Measurements from ENCODE around the gene ANP32A.

The ANP32A gene

GRCh38 chr15:68819495-68820294 lies 1.0 kb downstream of the ANP32A start:
- no peaks in the 10 kb centered on the region for H3K36me3 ChIP-seq (ENCODE audit: insufficient read depth, low read length)
- H3K27me3 ChIP-seq (ENCODE audit: insufficient read depth, low read length), result no peaks in the 10 kb centered on the region
- peak overlapping the region; percentile 98 for H3K4me3 ChIP-seq (ENCODE audit: low read depth, low read length)
- H3K4me1 ChIP-seq (ENCODE audit: control insufficient read depth, insufficient read depth, low read length, unreplicated experiment), result peaks cover 16% of the 10 kb centered on the region
- H3K27ac ChIP-seq (ENCODE audit: low read depth, low read length), result peak overlapping the region; percentile 78
- H3K79me2 ChIP-seq (ENCODE audit: control insufficient read depth, insufficient read depth, low read length, unreplicated experiment), result peaks cover 68% of the 10 kb centered on the region
- H2AFZ ChIP-seq (ENCODE audit: low read length, unreplicated experiment), result peak overlapping the region; percentile 61

- H3K27ac ChIP-seq (ENCODE audit: low read depth, low read length), result peak overlapping the region; percentile 78
These were observed 1.8 kb downstream of the ANP32A start for GRCh38 chr15:68818769-68819494.

DNA sequence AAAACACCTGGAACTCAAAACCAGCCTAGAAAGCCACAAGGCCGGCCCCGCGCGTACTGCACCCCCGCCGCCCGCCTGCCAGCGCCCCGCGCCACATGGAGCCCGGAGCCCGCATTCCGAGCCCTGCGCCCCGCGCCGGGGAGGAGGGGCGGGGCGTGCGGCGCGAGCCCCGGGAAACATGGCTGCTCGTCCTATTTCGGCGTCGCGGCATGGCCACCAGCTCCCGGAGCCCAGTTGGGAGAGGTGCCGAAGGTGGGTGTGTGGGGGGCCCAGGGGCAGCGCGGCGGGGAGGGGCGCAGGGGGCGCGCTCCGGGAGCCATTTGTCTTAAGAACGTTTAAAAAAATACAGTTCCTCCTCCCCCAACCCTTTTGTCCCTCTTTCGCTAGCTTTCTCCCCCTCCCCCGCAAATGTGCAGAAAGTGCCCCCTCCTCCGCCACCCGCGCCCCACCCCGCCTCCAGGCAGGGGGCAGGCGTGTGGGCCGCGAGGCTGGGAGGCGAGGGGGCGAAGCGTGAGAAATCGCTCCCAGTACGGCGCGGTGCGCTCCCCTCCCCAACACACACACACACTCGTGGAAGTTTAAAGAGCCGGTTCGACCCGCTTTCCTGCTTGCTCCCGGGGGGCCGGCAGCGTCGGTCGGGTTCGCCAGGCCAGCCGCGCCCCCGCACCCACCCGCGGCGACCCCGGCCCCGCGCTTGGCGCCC lies 2.5 kb downstream of the ANP32A start:
- peaks cover 20% of the 10 kb centered on the region for H3K4me1 ChIP-seq (ENCODE audit: control insufficient read depth, insufficient read depth, low read length, unreplicated experiment)
- H3K79me2 ChIP-seq (ENCODE audit: control insufficient read depth, insufficient read depth, low read length, unreplicated experiment), result peaks cover 81% of the 10 kb centered on the region
- peak overlapping the region; percentile 98 for H3K4me3 ChIP-seq (ENCODE audit: low read depth, low read length)
- peak overlapping the region; percentile 78 for H3K27ac ChIP-seq (ENCODE audit: low read depth, low read length)
- no peaks in the 10 kb centered on the region for H3K36me3 ChIP-seq (ENCODE audit: insufficient read depth, low read length)
- no peaks in the 10 kb centered on the region for H3K27me3 ChIP-seq (ENCODE audit: insufficient read depth, low read length)
- H2AFZ ChIP-seq (ENCODE audit: low read length, unreplicated experiment), result peak overlapping the region; percentile 59

More at GRCh38 chr15:68818769-68819494, 1.8 kb downstream of the ANP32A start:
- Histone ChIP-seq H3K27me3 (ENCODE audit: insufficient read depth, low read length) (no peaks in the 10 kb centered on the region), H3K4me3 (ENCODE audit: low read depth, low read length) (peak overlapping the region; percentile 98), H3K4me1 (ENCODE audit: control insufficient read depth, insufficient read depth, low read length, unreplicated experiment) (peaks cover 16% of the 10 kb centered on the region), H3K36me3 (ENCODE audit: insufficient read depth, low read length) (no peaks in the 10 kb centered on the region), H3K79me2 (ENCODE audit: control insufficient read depth, insufficient read depth, low read length, unreplicated experiment) (peaks cover 76% of the 10 kb centered on the region), H2AFZ (ENCODE audit: low read length, unreplicated experiment) (peak overlapping the region; percentile 61)

DNA sequence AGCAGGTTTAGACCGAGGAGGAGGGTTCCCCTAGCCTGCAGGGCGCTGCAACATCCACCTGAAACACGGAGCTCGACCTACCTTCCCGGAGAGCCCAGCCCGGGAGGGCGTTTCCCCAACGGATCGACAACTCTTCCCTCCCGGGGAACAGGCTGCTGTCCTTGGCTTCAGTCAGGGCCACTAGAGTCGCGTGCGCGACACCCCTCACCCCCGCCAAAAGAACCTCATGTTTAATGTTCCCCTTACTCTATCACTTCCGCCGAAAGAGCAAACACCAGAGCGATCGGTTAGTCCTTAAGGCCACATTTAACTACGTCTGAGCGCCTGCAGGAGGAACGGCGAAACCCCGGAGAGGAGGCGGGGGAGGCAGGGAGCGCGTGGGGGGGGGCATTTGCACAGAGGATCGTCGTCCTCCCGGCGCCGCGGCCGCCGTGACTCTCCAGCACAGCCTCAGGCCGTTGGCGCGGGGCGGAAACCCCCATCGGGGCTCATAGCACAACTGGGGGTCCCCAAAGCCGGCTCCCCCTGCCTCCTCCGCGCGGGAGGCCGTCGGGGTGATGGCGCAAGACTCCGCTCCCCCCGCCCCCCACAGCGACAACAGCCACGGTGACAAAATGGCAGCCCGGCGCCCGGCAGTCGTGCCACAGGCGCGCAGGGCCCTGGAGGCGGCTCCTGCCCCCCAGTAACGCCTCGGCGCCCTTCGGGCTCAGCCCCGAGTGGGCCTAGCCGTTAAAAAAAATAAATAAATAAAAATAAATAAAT lies 3.2 kb downstream of the ANP32A start:
- Histone ChIP-seq H3K27me3 (ENCODE audit: insufficient read depth, low read length) (no peaks in the 10 kb centered on the region), H3K4me1 (ENCODE audit: control insufficient read depth, insufficient read depth, low read length, unreplicated experiment) (peaks cover 26% of the 10 kb centered on the region), H3K36me3 (ENCODE audit: insufficient read depth, low read length) (no peaks in the 10 kb centered on the region), H3K4me3 (ENCODE audit: low read depth, low read length) (peak overlapping the region; percentile 98), H3K27ac (ENCODE audit: low read depth, low read length) (peak overlapping the region; percentile 78), H2AFZ (ENCODE audit: low read length, unreplicated experiment) (peak overlapping the region; percentile 89), H3K79me2 (ENCODE audit: control insufficient read depth, insufficient read depth, low read length, unreplicated experiment) (peaks cover 88% of the 10 kb centered on the region)

DNA sequence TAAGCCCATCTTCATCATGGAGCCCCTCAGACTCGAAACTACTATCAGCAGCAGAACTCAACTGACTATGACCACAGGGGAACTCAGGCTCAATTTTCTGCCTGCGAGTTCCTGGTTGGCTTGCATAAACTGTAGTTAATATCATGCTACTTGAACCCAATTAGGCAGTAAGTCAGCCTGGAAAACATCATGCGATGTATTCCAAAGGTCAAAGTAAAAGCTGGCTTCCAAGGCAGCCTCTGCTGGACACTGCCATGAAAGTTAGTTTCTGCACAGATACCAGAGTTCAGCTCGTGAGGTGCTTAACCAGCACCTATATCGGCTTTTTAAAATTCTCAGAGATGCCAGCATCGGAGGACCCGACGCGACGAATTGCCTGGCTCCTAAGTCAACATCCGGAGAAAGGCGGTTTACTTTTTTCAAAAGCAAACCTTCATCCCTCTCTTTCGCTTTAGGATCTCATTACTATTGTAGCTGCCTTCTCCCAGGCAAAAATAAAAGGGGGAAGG lies 3.8 kb downstream of the ANP32A start:
- Histone ChIP-seq H3K4me3 (ENCODE audit: low read depth, low read length) (peak overlapping the region; percentile 98), H3K4me1 (ENCODE audit: control insufficient read depth, insufficient read depth, low read length, unreplicated experiment) (peaks cover 26% of the 10 kb centered on the region), H3K79me2 (ENCODE audit: control insufficient read depth, insufficient read depth, low read length, unreplicated experiment) (peaks cover 95% of the 10 kb centered on the region), H3K36me3 (ENCODE audit: insufficient read depth, low read length) (no peaks in the 10 kb centered on the region), H3K27ac (ENCODE audit: low read depth, low read length) (peak overlapping the region; percentile 78), H3K27me3 (ENCODE audit: insufficient read depth, low read length) (no peaks in the 10 kb centered on the region), H2AFZ (ENCODE audit: low read length, unreplicated experiment) (peak overlapping the region; percentile 89)

- no peaks in the 10 kb centered on the region for H3K27me3 ChIP-seq (ENCODE audit: insufficient read depth, low read length)
- peaks cover 26% of the 10 kb centered on the region for H3K4me1 ChIP-seq (ENCODE audit: control insufficient read depth, insufficient read depth, low read length, unreplicated experiment)
- H3K36me3 ChIP-seq (ENCODE audit: insufficient read depth, low read length), result no peaks in the 10 kb centered on the region
- no peak overlapping the region for H3K27ac ChIP-seq (ENCODE audit: low read depth, low read length)
- H3K79me2 ChIP-seq (ENCODE audit: control insufficient read depth, insufficient read depth, low read length, unreplicated experiment), result peaks cover 95% of the 10 kb centered on the region
- no peak overlapping the region for H2AFZ ChIP-seq (ENCODE audit: low read length, unreplicated experiment)
- peak overlapping the region; percentile 98 for H3K4me3 ChIP-seq (ENCODE audit: low read depth, low read length)
These were observed 4.5 kb downstream of the ANP32A start for GRCh38 chr15:68816158-68816557.

- Histone ChIP-seq H2AFZ (ENCODE audit: low read length, unreplicated experiment) (no peak overlapping the region), H3K4me1 (ENCODE audit: control insufficient read depth, insufficient read depth, low read length, unreplicated experiment) (peaks cover 26% of the 10 kb centered on the region), H3K27me3 (ENCODE audit: insufficient read depth, low read length) (no peaks in the 10 kb centered on the region), H3K36me3 (ENCODE audit: insufficient read depth, low read length) (no peaks in the 10 kb centered on the region), H3K27ac (ENCODE audit: low read depth, low read length) (no peak overlapping the region), H3K4me3 (ENCODE audit: low read depth, low read length) (peak overlapping the region; percentile 98; the same call in 1 of the 2 replicates), H3K79me2 (ENCODE audit: control insufficient read depth, insufficient read depth, low read length, unreplicated experiment) (peaks cover 97% of the 10 kb centered on the region)
These were observed 5.1 kb downstream of the ANP32A start for GRCh38 chr15:68815598-68815997.

DNA sequence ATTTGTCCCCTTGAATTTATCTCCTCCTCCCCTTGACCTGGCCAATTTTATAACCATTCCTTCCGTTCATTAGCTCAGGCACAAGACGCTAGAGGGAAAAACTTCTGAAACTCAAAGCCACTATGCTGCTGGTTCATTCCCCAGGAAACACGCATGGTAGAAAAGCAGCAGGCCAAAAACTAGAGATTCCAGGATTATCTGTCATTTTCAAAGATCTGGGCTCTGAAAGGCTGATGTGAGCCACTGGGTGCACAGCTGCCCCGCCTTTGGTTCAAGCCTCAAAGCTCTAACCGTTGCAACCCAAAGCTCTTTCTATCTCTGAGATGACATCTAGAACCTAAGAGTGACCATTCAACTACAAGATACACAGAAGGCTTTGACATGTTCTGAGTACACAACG lies 6.1 kb downstream of the ANP32A start:
- Histone ChIP-seq H3K4me3 (ENCODE audit: low read depth, low read length) (no peak overlapping the region), H3K36me3 (ENCODE audit: insufficient read depth, low read length) (no peaks in the 10 kb centered on the region), H2AFZ (ENCODE audit: low read length, unreplicated experiment) (no peak overlapping the region), H3K27ac (ENCODE audit: low read depth, low read length) (no peak overlapping the region), H3K27me3 (ENCODE audit: insufficient read depth, low read length) (no peaks in the 10 kb centered on the region), H3K79me2 (ENCODE audit: control insufficient read depth, insufficient read depth, low read length, unreplicated experiment) (peaks cover 97% of the 10 kb centered on the region), H3K4me1 (ENCODE audit: control insufficient read depth, insufficient read depth, low read length, unreplicated experiment) (peaks cover 26% of the 10 kb centered on the region)

GRCh38 chr15:68812597-68813431 lies 7.9 kb downstream of the ANP32A start:
- Histone ChIP-seq H2AFZ (ENCODE audit: low read length, unreplicated experiment) (no peak overlapping the region), H3K27me3 (ENCODE audit: insufficient read depth, low read length) (no peaks in the 10 kb centered on the region), H3K4me1 (ENCODE audit: control insufficient read depth, insufficient read depth, low read length, unreplicated experiment) (peaks cover 26% of the 10 kb centered on the region), H3K79me2 (ENCODE audit: control insufficient read depth, insufficient read depth, low read length, unreplicated experiment) (peaks cover 98% of the 10 kb centered on the region), H3K36me3 (ENCODE audit: insufficient read depth, low read length) (no peaks in the 10 kb centered on the region), H3K4me3 (ENCODE audit: low read depth, low read length) (no peak overlapping the region), H3K27ac (ENCODE audit: low read depth, low read length) (no peak overlapping the region)

All from ACC112 (cell line).